ENCODE results near the gene MERTK. TPM values are rescaled to one million over a fixed set of nuclear protein-coding genes. Genes with fewer than 3 reads are reported as not detected.

MERTK gene
- total RNA-seq, 2 experiments from 2014 or later, result 0.43 to 0.70 TPM

- H3K4me1 Mint-ChIP-seq (ENCODE audit: low read depth), result peaks cover 33% of the 10 kb centered on the region
- no peaks in the 10 kb centered on the region for H3K9me3 Mint-ChIP-seq
- peak overlapping the region; percentile 89 for H3K27ac Mint-ChIP-seq
- peak overlapping the region; percentile 79 for H3K4me3 Mint-ChIP-seq
- DNase-seq, result no peak
- intact Hi-C loops (cut with micrococcal nuclease), result loop anchor here (10.0 kb wide), 1 partner anchor 198 kb away; the partner anchor contains the start of gene ZC3H8
- ChIA-PET CTCF (no interaction called here), POLR2A (no interaction called here)
- peaks cover 16% of the 10 kb centered on the region for H3K36me3 Mint-ChIP-seq (ENCODE audit: low read depth)
- no peak for ATAC-seq
- no peaks in the 10 kb centered on the region for H3K27me3 Mint-ChIP-seq
- TF ChIP-seq, protein P1, sequence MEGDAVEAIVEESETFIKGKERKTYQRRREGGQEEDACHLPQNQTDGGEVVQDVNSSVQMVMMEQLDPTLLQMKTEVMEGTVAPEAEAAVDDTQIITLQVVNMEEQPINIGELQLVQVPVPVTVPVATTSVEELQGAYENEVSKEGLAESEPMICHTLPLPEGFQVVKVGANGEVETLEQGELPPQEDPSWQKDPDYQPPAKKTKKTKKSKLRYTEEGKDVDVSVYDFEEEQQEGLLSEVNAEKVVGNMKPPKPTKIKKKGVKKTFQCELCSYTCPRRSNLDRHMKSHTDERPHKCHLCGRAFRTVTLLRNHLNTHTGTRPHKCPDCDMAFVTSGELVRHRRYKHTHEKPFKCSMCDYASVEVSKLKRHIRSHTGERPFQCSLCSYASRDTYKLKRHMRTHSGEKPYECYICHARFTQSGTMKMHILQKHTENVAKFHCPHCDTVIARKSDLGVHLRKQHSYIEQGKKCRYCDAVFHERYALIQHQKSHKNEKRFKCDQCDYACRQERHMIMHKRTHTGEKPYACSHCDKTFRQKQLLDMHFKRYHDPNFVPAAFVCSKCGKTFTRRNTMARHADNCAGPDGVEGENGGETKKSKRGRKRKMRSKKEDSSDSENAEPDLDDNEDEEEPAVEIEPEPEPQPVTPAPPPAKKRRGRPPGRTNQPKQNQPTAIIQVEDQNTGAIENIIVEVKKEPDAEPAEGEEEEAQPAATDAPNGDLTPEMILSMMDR (IDR thresholded peaks at IDR 0.05), result no peak
Measured at GRCh38 chr2:112056626-112056987, 158.2 kb downstream of the MERTK start.

DNA sequence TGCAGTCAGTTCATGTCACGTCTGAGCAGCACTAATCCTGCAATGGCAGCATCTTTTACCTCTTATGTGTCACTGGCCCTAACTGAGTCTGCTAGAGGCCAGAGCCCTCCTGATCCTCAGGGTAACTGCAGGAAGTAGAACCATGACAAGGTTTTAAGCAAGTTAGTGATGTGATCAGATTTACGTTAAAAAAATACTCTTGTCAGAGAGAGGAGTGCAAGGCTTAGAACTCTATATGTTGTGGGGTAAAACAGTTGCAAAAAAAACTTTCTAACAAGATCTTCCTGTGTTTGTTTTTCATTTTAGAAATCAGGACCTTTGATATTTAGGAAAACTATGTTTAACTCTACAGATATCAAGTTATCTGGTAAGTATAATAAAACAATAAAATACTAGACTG is 161.3 kb downstream of the MERTK start:
- Mint-ChIP-seq H3K4me3 (no peak overlapping the region), H3K36me3 (ENCODE audit: low read depth) (peaks cover 47% of the 10 kb centered on the region), H3K27ac (no peak overlapping the region), H3K27me3 (no peaks in the 10 kb centered on the region), H3K9me3 (peaks cover 9% of the 10 kb centered on the region), H3K4me1 (ENCODE audit: low read depth) (peaks cover 49% of the 10 kb centered on the region)
- TF ChIP-seq, protein P1 (IDR thresholded peaks at IDR 0.05), result no peak
- no peak for DNase-seq
- ATAC-seq, result no peak
- intact Hi-C loops (cut with micrococcal nuclease), result loop anchor here (10.0 kb wide), 1 partner anchor 195 kb away; the partner anchor contains the start of gene ZC3H8
- POLR2A ChIA-PET, result no interaction called here
- CTCF ChIA-PET, result no interaction called here

DNA sequence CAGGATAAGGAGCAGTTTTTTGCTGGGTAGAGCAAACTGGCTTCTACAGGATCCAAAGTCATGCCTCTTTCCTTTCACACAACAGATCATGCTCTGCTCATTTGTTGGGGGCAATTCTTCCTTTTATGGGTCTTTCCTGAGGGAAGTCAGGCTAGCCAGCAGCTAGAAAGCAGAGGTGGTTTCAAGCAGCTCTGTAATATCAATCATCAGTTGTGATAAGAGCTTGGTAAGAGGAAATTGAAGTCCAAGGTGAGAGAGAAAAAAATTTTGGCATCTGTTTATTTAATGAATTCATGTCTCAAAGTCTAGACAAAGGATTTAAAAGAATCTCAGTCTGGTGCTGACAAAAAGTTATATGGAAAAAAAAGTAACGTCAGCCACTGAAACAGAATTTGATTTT is 162.9 kb downstream of the MERTK start:
- POLR2A ChIA-PET, result no interaction called here

GRCh38 chr2:112061840-112062239 is 163.4 kb downstream of the MERTK start:
- no peak for ATAC-seq
- ChIA-PET CTCF (no interaction called here), POLR2A (interaction anchor here (1.8 kb wide), 1 partner anchor 178 kb away, joined by 5 read pairs; the partner anchor contains the start of gene ANAPC1)

More for the DNA sequence above, 162.9 kb downstream of the MERTK start:
- CTCF ChIA-PET, result no interaction called here
- peaks cover 58% of the 10 kb centered on the region for H3K36me3 Mint-ChIP-seq (ENCODE audit: low read depth)
- no peak overlapping the region for H3K4me3 Mint-ChIP-seq
- peaks cover 55% of the 10 kb centered on the region for H3K4me1 Mint-ChIP-seq (ENCODE audit: low read depth)
- peaks cover 9% of the 10 kb centered on the region for H3K9me3 Mint-ChIP-seq
- H3K27me3 Mint-ChIP-seq, result no peaks in the 10 kb centered on the region
- ATAC-seq (no peak), DNase-seq (no peak)
- no peak overlapping the region for H3K27ac Mint-ChIP-seq
- TF ChIP-seq, protein P1 (IDR thresholded peaks at IDR 0.05), result no peak
- intact Hi-C loops (cut with micrococcal nuclease), result no loop called here

GRCh38 chr2:112062894-112063293 is 164.5 kb downstream of the MERTK start:
- H3K9me3 Mint-ChIP-seq, result peaks cover 9% of the 10 kb centered on the region
- TF ChIP-seq, protein P1 (IDR thresholded peaks at IDR 0.05), result no peak
- H3K4me1 Mint-ChIP-seq (ENCODE audit: low read depth), result peaks cover 47% of the 10 kb centered on the region
- POLR2A ChIA-PET, result interaction anchor here (1.8 kb wide), 1 partner anchor 179 kb away, joined by 5 read pairs; the partner anchor contains the start of gene ANAPC1
- DNase-seq, result no peak
- peak overlapping the region; percentile 78 for H3K27ac Mint-ChIP-seq
- no peaks in the 10 kb centered on the region for H3K27me3 Mint-ChIP-seq
- peak; percentile 86 for ATAC-seq
- H3K36me3 Mint-ChIP-seq (ENCODE audit: low read depth), result peaks cover 69% of the 10 kb centered on the region
- intact Hi-C loops (cut with micrococcal nuclease), result no loop called here
- CTCF ChIA-PET, result interaction anchor here (1.8 kb wide), 1 partner anchor 11 kb away, joined by 5 read pairs; no protein-coding TSS in a partner anchor
- H3K4me3 Mint-ChIP-seq, result no peak overlapping the region

More at GRCh38 chr2:112061840-112062239, 163.4 kb downstream of the MERTK start:
- Mint-ChIP-seq H3K36me3 (ENCODE audit: low read depth) (peaks cover 60% of the 10 kb centered on the region), H3K9me3 (peaks cover 9% of the 10 kb centered on the region), H3K4me3 (no peak overlapping the region), H3K27ac (peak overlapping the region; percentile 78), H3K4me1 (ENCODE audit: low read depth) (peaks cover 52% of the 10 kb centered on the region), H3K27me3 (no peaks in the 10 kb centered on the region)
- TF ChIP-seq, protein P1 (IDR thresholded peaks at IDR 0.05), result no peak
- intact Hi-C loops (cut with micrococcal nuclease), result no loop called here
- DNase-seq, result no peak

Measured in activated CD8-positive, alpha-beta T cell treated with anti-CD3 and anti-CD28 coated beads for 36 hours (primary cell).